SU-DHL-6 (cell line): ENCODE measurements around the gene BUB1.

Experiments
- H2AFZ ChIP-seq: fragments of 200-600 bp; sonication (generic); 2 replicates; pipeline ENCODE4 v1.6.1; 2014; ENCODE audit warnings: low read depth, mild to moderate bottlenecking, moderate library complexity, mixed read lengths, antibody characterized with exemption, low read length; ENCODE audit not compliant: severe bottlenecking
- H3F3A ChIP-seq: fragments of 200-600 bp; shearing (Covaris generic); 2 replicates; pipeline ENCODE4 v1.6.0; 2016; ENCODE audit warnings: antibody characterized with exemption, mild to moderate bottlenecking; ENCODE audit not compliant: insufficient read depth
- H3K27ac ChIP-seq: fragments of 200-600 bp; sonication (generic); 2 replicates; pipeline ENCODE4 v1.5.1; 2016; ENCODE audit warnings: low read depth, mild to moderate bottlenecking, low read length, moderate library complexity, mixed read lengths
- H3K27me3 ChIP-seq: fragments of 200-600 bp; sonication (generic), shearing (Covaris generic); 2 replicates; pipeline ENCODE4 v1.6.0; 2014; ENCODE audit warnings: mild to moderate bottlenecking, low read length
- H3K36me3 ChIP-seq: fragments of 200-600 bp; sonication (generic); 2 replicates; pipeline ENCODE4 v1.6.1; 2014; ENCODE audit warnings: mild to moderate bottlenecking, low read length, mixed read lengths
- H3K4me2 ChIP-seq: fragments of 300-600, 200-600 bp; shearing (Covaris generic), sonication (generic); 2 replicates; pipeline ENCODE4 v1.6.0; 2014; ENCODE audit warnings: low read length, low read depth, mild to moderate bottlenecking; ENCODE audit not compliant: poor library complexity, severe bottlenecking
- H3K4me3 ChIP-seq: fragments of 200-600 bp; sonication (generic); 2 replicates; pipeline ENCODE4 v1.5.1; 2014; ENCODE audit warnings: antibody characterized with exemption, low read length, mild to moderate bottlenecking, mixed read lengths; ENCODE audit not compliant: insufficient read depth, poor library complexity, severe bottlenecking
- H3K79me2 ChIP-seq: fragments of 200-600 bp; sonication (generic); 2 replicates; pipeline ENCODE4 v1.6.1; 2014; ENCODE audit warnings: mild to moderate bottlenecking, low read length, moderate library complexity; ENCODE audit not compliant: insufficient read depth
- H3K9ac ChIP-seq: fragments of 200-600 bp; sonication (generic); 2 replicates; pipeline ENCODE4 v1.7.0; 2014; ENCODE audit warnings: mild to moderate bottlenecking, low read length
- H3K9me2 ChIP-seq: fragments of 200-600 bp; sonication (generic); replicated peaks from 2 replicates; pipeline ENCODE4 v1.6.1; 2014; ENCODE audit warnings: low read length; ENCODE audit not compliant: insufficient read depth
- H3K9me3 ChIP-seq: fragments of 200-600 bp; sonication (generic); 2 replicates; pipeline ENCODE4 v1.6.1; 2014; ENCODE audit warnings: low read length, mixed read lengths; ENCODE audit not compliant: insufficient read depth
- H4K20me1 ChIP-seq: fragments of 200-600 bp; sonication (generic); 2 replicates; pipeline ENCODE4 v1.6.1; 2014; ENCODE audit warnings: low read depth, mild to moderate bottlenecking, antibody characterized with exemption, low read length, moderate library complexity, mixed read lengths
- CTCF ChIP-seq: fragments of 200-600 bp; sonication (generic); IDR thresholded peaks from one replicate; pipeline ENCODE4 v1.5.1; 2017; ENCODE audit warnings: antibody characterized with exemption, mild to moderate bottlenecking, low read length, moderate library complexity; ENCODE audit not compliant: insufficient read depth, poor library complexity, severe bottlenecking
- EZH2phosphoT487 ChIP-seq: fragments of 200-600 bp; sonication (generic), shearing (Covaris generic); conservative IDR thresholded peaks from 2 replicates; pipeline ENCODE4 v1.6.1; 2018; ENCODE audit warnings: mild to moderate bottlenecking, antibody characterized with exemption, low read length, moderate library complexity, mixed read lengths

BUB1 gene

DNA sequence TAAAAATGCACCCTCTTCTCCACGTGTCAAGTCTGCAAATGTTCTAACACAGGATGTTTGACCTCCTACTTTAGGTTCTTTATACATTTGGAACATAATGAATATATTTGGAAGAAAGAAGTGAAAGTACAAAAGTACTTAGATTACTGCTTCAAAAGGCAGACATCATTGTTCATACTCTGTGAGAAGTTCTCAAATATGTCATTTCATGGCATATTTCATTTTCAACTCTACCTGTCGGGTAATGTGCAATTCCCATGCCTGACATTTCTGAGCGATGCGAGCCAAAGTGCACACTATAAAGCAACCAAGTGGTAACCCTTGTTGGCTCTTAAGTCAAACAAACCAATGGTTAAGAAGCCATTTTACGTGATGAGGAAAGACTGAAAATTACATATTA lies 7.0 kb downstream of the BUB1 start:
- H3K9ac ChIP-seq = no peak overlapping the region
- peaks cover 64% of the 10 kb centered on the region for H3K36me3 ChIP-seq
- no peaks in the 10 kb centered on the region for H3K9me3 ChIP-seq
- H3F3A ChIP-seq = no peaks in the 10 kb centered on the region
- H3K4me3 ChIP-seq = no peak overlapping the region
- no peaks in the 10 kb centered on the region for H3K9me2 ChIP-seq
- H3K4me2 ChIP-seq = no peak overlapping the region
- H3K27ac ChIP-seq = no peak overlapping the region
- no peak for TF ChIP-seq EZH2phosphoT487
- peaks cover 26% of the 10 kb centered on the region for H3K79me2 ChIP-seq
- no peaks in the 10 kb centered on the region; the same call in 1 of the 2 replicates for H4K20me1 ChIP-seq
- H3K27me3 ChIP-seq = no peaks in the 10 kb centered on the region
- no peak overlapping the region for H2AFZ ChIP-seq

GRCh38 chr2:110669079-110669478 lies 8.8 kb downstream of the BUB1 start:
- TF ChIP-seq EZH2phosphoT487 (no peak), CTCF (no peak)
- no peak overlapping the region for H3K27ac ChIP-seq
- H3K27me3 ChIP-seq = no peaks in the 10 kb centered on the region
- H3K9me2 ChIP-seq = no peaks in the 10 kb centered on the region
- H3K9me3 ChIP-seq = no peaks in the 10 kb centered on the region
- H3K9ac ChIP-seq = no peak overlapping the region
- H3K36me3 ChIP-seq = peaks cover 78% of the 10 kb centered on the region
- H3K4me2 ChIP-seq = no peak overlapping the region
- no peak overlapping the region for H2AFZ ChIP-seq
- peaks cover 26% of the 10 kb centered on the region for H3K79me2 ChIP-seq
- H3F3A ChIP-seq = no peaks in the 10 kb centered on the region
- no peak overlapping the region for H3K4me3 ChIP-seq
- no peaks in the 10 kb centered on the region for H4K20me1 ChIP-seq

GRCh38 chr2:110667071-110667470 lies 10.8 kb downstream of the BUB1 start:
- H3K4me2 ChIP-seq = no peak overlapping the region
- H3K9ac ChIP-seq = no peak overlapping the region
- H3K9me3 ChIP-seq = no peaks in the 10 kb centered on the region
- no peaks in the 10 kb centered on the region for H3F3A ChIP-seq
- peaks cover 20% of the 10 kb centered on the region for H3K79me2 ChIP-seq
- H3K36me3 ChIP-seq = peaks cover 75% of the 10 kb centered on the region
- H3K4me3 ChIP-seq = no peak overlapping the region
- no peak overlapping the region for H2AFZ ChIP-seq
- H4K20me1 ChIP-seq = no peaks in the 10 kb centered on the region
- no peaks in the 10 kb centered on the region for H3K27me3 ChIP-seq
- TF ChIP-seq EZH2phosphoT487 (no peak), CTCF (no peak)
- H3K9me2 ChIP-seq = no peaks in the 10 kb centered on the region
- no peak overlapping the region for H3K27ac ChIP-seq

DNA sequence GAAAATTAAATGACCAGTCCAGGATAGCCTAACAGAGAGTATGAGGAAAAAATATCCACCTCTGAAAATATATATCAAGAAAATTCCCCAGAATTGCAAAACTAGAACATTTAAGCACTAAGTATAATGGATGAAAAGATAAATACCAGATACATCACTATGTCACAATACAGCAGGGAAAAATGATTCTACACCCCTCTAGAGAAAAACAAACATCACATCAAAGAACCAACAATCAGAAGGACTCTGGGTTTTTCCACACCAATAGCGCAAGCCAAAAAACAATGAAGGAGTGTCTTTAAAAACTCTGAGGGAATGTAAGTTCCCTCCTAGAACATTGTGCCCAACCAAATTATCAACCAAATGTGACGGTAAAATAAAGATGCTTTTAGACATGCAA lies 13.7 kb downstream of the BUB1 start:
- no peaks in the 10 kb centered on the region for H3K27me3 ChIP-seq
- H4K20me1 ChIP-seq = no peaks in the 10 kb centered on the region
- no peaks in the 10 kb centered on the region for H3F3A ChIP-seq
- TF ChIP-seq CTCF (no peak), EZH2phosphoT487 (no peak)
- H3K9me3 ChIP-seq = no peaks in the 10 kb centered on the region
- peaks cover 20% of the 10 kb centered on the region for H3K79me2 ChIP-seq
- H3K9me2 ChIP-seq = no peaks in the 10 kb centered on the region
- H3K36me3 ChIP-seq = peaks cover 79% of the 10 kb centered on the region
- no peak overlapping the region for H2AFZ ChIP-seq
- no peak overlapping the region for H3K4me2 ChIP-seq
- H3K9ac ChIP-seq = no peak overlapping the region
- no peak overlapping the region for H3K27ac ChIP-seq
- H3K4me3 ChIP-seq = no peak overlapping the region
